GM21717 (cell line): ENCODE results near the gene INPP4B.

ENCODE experiments used
- ATAC-seq: cut with Tn5 transposase; IDR thresholded peaks from one replicate; pipeline ENCODE4 v1.9.1; 2021; ENCODE audit warnings: mild to moderate bottlenecking, moderate library complexity; ENCODE audit not compliant: unreplicated experiment

Gene INPP4B

DNA sequence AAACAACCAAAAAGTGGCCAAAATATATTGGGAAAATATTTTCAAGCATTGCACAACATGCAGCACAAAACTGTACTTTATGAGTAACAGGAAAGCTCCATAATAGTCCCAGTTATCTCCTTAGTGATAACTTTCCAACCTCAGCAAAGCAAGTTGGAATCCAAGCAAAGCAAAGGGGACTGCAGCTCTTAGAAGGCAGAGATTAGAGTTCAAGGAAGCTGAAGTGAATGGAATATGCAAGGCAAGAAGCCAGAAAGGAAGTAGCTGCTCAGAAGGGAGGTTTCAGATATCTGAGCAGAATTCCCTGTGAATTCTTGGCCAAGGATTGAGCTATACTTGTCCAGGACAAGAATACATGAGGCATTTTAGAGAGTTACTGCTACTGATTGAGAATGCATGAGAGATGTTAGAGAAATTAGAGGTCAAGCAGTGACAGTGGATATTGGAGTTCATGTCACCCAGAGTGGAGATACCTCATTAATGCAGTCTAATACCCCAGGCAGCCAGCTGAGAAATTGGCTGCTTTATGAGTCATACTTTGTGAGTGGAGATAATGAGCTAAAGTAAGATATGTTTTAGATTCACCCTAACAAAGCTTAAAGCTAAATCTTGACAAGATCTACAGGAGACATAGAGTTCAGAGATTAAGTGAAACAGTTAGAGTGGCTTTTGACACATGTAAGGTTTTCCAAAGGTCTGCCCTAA, 102.8 kb downstream of the INPP4B start:
- no peak for ATAC-seq

DNA sequence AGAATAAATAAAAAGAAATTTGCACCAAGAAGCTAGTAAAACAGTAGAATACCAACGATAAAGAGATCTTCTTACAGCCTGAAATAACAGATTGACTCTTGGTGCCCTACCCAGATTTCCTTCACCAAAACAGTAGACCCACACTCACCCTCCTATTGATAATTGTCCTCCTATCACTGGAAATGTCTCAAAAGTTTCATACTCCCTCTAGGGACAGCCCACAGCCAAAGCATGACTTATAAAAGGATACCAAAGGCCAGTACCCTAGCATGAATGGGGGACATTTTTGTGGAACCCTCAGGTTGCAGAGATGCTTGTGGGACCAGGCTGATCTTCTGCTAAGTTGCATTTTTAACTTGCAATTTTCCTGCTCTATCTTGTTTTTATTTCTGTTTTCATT, 104.1 kb downstream of the INPP4B start:
- ATAC-seq, result no peak

GRCh38 chr4:142728233-142728632, 117.9 kb downstream of the INPP4B start:
- ATAC-seq, result no peak

DNA sequence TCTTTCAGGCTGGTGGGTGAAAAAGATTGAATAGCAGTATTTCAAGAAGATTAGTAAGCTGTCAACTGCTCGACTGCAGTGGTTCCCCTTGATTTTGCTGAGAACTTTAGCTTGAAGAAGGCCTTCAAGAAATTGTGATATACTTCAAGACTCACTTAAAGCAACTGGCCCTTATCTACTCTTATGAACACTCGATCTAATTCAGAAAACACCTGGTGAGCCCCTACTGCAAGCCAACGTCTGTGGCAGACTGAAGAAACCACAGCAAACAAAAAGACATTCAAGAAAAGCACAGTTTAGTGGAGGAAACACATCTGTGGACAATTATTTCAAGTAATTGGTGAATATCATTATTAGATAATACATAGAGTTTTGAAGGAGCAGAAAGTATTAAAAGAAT, 119.0 kb downstream of the INPP4B start:
- ATAC-seq, result no peak

GRCh38 chr4:142725886-142726285, 120.2 kb downstream of the INPP4B start:
- ATAC-seq, result no peak

DNA sequence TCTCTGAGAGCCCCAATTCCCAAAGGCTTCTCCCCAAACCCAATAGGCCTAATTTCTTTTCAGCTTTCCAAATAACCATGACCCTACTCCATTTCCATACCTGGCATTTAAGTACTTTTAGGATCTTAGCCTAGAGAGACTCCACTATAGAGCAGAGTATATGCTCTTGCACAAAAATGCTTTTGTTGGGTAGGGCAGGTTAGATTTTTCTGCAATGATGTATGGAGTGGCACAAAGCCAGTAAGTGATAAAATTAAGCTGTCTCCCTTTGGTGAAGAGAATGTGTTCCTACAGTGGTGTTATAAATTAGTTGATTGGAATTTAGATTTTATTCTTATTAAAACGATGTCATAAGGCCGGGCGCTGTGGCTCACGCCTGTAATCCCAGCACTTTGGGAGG, 124.9 kb downstream of the INPP4B start:
- no peak for ATAC-seq

DNA sequence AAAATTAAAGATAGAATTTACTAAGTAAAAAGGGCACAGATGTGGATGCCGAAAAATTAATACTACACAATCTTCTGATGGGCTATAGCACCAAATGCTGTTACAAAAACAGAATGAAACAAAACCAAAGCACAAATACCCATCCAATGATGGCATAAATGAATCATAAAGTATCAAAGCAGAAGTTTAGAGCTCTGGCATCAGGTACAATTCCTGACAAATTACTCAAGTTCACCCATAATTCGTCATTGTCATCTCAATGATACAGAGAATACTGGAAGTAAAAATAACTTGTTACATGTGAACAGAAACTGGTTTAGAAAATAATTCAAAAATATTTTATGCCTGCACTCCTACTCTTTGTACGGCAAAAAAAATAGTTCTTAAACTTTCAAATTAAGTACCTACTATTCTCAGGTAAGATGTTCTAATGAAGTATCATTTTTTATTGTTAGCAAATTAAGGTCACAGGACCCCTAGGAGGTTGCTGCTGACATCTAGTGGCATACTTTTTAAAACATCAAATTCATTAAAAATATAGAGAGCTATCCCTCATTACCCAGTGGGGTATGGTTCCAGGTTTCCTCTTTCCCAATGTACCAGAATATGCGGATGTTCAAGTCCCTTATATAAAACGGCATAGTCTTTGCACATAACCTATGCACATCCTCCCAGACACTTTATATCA, 126.1 kb downstream of the INPP4B start:
- ATAC-seq, result no peak

- ATAC-seq, result no peak
Measured at GRCh38 chr4:142718981-142719380, 127.1 kb downstream of the INPP4B start.

DNA sequence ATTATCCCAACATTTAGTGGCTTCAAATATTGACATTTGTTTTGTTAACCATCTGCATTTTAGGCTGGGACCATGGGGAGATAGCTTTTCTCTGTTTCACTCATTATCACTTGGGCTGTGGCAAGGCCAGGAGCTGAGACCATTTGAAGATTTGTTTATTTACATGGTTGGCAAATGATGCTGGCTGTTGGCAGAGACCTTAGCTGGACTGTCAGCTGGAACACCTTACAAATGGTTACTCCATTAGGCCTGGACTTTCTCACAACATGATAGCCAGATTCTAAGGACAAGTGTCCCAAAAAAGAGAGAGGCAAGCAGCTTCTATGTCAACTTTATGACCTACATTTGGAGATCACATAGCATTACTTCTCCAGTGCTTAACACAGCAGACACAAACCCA, 130.4 kb downstream of the INPP4B start:
- no peak for ATAC-seq

DNA sequence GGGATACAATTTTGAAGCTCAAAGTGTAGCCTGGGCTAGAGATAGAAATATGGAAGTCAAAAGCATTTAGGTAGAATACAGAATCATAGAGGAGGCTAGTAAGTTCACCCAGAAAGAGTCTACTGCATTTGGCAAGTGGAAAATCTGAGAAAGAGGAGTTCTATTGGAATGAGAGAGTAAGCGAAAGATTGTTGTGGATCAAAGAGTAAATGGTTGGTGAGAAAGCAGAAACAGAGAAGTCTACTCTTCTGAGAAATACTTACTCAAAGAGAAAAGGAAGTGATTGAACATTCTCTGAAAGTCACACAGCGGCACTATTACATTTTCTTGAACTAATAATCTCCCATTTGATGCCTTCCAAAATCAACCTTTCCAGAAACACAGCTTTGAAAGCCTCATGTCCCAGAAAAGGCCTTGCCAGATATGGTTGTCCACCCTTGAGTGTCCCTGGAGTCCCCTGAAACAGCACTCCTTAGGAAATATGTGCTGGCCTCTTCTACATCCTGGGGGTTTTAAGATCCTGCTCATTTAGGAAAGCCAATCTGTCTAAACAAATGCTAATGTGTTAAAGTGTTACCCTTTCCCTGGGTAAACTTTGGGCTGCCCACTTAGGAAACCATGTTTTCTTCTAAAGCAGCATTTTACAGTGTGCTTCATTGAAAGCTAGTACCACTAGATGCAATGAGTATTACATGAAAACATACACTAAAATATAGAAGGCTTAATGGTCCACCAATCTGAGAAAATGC, 132.6 kb downstream of the INPP4B start:
- no peak for ATAC-seq

GRCh38 chr4:142708231-142708630, 137.9 kb downstream of the INPP4B start:
- no peak for ATAC-seq

- ATAC-seq, result no peak
Measured at GRCh38 chr4:142707401-142707800, 138.7 kb downstream of the INPP4B start.

- no peak for ATAC-seq
Measured at GRCh38 chr4:142706381-142706780, 139.7 kb downstream of the INPP4B start.

DNA sequence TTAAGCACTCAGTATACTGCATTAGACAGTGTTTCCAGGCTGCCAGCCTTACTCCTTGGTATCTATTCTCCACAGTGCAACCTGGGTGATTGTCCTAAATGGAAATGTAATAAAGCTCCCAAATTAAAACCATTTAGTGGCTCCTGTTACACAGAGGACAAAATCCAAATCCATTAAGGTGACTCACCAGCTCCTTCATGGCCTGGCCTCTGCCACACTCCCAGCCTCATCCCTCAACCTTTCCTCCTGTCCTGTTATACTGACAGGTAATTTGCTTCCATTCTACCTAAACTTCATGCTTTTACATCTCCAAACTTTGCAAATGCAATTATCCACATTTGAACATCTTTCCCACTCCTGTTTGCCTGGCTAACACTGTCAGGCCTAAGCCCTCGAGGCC, 140.3 kb downstream of the INPP4B start:
- ATAC-seq, result no peak

GRCh38 chr4:142703694-142704309, 142.3 kb downstream of the INPP4B start:
- ATAC-seq, result no peak

- no peak for ATAC-seq
Measured at GRCh38 chr4:142701017-142701416, 145.1 kb downstream of the INPP4B start.

GRCh38 chr4:142700531-142700930, 145.6 kb downstream of the INPP4B start:
- no peak for ATAC-seq

GRCh38 chr4:142698552-142698951, 147.5 kb downstream of the INPP4B start:
- ATAC-seq, result no peak

DNA sequence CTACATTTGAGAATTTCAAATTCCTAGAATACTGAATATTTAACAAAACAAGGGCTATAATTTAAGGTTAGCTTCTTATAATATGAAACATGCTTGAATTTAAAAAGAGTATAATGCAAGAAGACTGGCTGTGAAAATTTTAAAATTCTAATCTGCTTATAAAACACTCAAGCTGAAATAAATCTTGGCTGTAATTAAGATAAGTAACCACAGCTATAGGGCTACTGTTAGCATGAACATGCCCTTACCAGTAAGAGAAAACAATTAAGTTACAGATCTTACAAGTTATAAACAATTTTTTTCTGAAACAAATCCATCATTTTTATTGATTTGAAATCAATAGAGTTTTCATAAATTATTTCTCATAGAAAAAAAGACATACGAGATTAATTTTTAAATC, 148.2 kb downstream of the INPP4B start:
- no peak for ATAC-seq

GRCh38 chr4:142697320-142697719, 148.8 kb downstream of the INPP4B start:
- no peak for ATAC-seq

DNA sequence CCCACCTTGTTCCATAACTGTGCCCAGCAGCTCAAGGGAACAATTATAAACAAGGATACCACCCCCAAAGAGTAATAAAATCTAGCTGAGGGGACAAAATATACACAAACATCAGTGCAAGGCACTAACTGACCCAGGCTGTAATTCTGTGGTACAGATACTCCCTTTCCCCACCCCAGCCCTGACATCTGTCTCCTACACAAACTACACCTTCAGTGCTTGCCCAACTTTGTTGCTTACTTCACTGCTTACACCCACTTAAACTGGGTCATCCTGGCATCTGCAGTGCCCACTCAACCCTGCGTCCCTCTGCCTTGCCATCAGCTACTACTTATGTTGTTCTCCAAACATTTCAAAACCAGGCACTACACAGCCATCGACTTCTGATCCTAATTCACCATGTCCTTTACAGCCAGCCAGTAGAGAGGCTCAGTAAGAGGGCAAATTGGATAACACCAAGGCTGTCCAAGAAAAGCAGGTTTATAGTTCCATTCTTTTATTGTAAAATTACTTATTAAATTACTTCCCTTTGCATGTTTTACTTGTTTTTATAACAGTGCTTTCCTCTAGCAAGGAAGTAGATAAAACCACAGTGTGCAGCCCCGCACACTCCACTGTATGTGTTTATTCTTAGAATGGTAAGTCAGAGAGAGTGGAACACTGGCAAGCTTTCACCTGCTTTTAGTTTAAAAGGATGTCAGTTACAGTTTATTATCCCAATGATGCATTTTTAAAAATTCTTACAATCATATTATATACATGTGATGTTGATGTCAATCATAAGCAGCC, 149.6 kb downstream of the INPP4B start:
- ATAC-seq, result no peak
